ENCODE measurements around the gene FOXA1. TPM values are rescaled to one million over a fixed set of nuclear protein-coding genes. Genes with fewer than 3 reads are reported as not detected.

Gene FOXA1
- total and polyA plus RNA-seq, 4 donors, result 8.0 to 37.5 (median 16.1) TPM

- no peaks in the 10 kb centered on the region for H3K9me3 ChIP-seq (ENCODE audit: control insufficient read depth in 4 of 4, low read length in 3 of 4)
- H3K4me3 ChIP-seq (ENCODE audit: low read depth in 1 of 3, low read length in 3 of 3), result peak overlapping the region; percentile 55 to 92 (median 55)
- H3K27me3 ChIP-seq (ENCODE audit: control insufficient read depth in 4 of 4, insufficient read depth in 4 of 4, low read length in 3 of 4), result no peaks in the 10 kb centered on the region
- H3K36me3 ChIP-seq (ENCODE audit: control insufficient read depth in 4 of 4, insufficient read depth in 3 of 4, low read depth in 1 of 4, low read length in 3 of 4), result peaks cover 0 to 1% (median 0%) of the 10 kb centered on the region in 4 donors
- peak overlapping the region; percentile 49 to 81 for H3K9ac ChIP-seq (ENCODE audit: low read depth in 1 of 2, low read length in 2 of 2)
- 5% methylated on average over 42 of the region's 42 CpGs for WGBS
- H3K27ac ChIP-seq (ENCODE audit: low read depth in 1 of 2, low read length in 2 of 2), result peak overlapping the region; percentile 87 to 94
- no peak for DNase-seq (ENCODE audit: low spot score)
- peaks cover 0 to 10% (median 2%) of the 10 kb centered on the region in 4 donors for H3K4me1 ChIP-seq (ENCODE audit: control insufficient read depth in 4 of 4, insufficient read depth in 4 of 4, low read length in 3 of 4)
- no peak for TF ChIP-seq NR2F2 (IDR thresholded peaks at IDR 0.05)
- peak in 1 of 2 donors; percentile 7 for TF ChIP-seq RXRA (IDR thresholded peaks at IDR 0.05)
Observed at GRCh38 chr14:37592482-37593408, 2.3 kb downstream of the FOXA1 start.

GRCh38 chr14:37591941-37592481, 3.0 kb downstream of the FOXA1 start:
- H3K9ac ChIP-seq (ENCODE audit: low read depth in 1 of 2, low read length in 2 of 2), result no peak overlapping the region
- no peak for DNase-seq (ENCODE audit: low spot score)
- H3K9me3 ChIP-seq (ENCODE audit: control insufficient read depth in 4 of 4, low read length in 3 of 4), result no peaks in the 10 kb centered on the region
- peak overlapping the region; percentile 87 to 94 for H3K27ac ChIP-seq (ENCODE audit: low read depth in 1 of 2, low read length in 2 of 2)
- peaks cover 0 to 3% (median 2%) of the 10 kb centered on the region in 4 donors for H3K4me1 ChIP-seq (ENCODE audit: control insufficient read depth in 4 of 4, insufficient read depth in 4 of 4, low read length in 3 of 4)
- H3K36me3 ChIP-seq (ENCODE audit: control insufficient read depth in 4 of 4, insufficient read depth in 3 of 4, low read depth in 1 of 4, low read length in 3 of 4), result peaks cover 0 to 1% (median 0%) of the 10 kb centered on the region in 4 donors
- peak overlapping the region; percentile 20 to 92 (median 55) for H3K4me3 ChIP-seq (ENCODE audit: low read depth in 1 of 3, low read length in 3 of 3)
- H3K27me3 ChIP-seq (ENCODE audit: control insufficient read depth in 4 of 4, insufficient read depth in 4 of 4, low read length in 3 of 4), result no peaks in the 10 kb centered on the region
- WGBS, result 4% methylated on average over 58 of the region's 58 CpGs
- TF ChIP-seq CTCF (IDR thresholded peaks at IDR 0.05; ENCODE audit: low read depth, low read length, missing input control), result no peak
- TF ChIP-seq GABPA (IDR thresholded peaks at IDR 0.05 in 1 of 2, conservative IDR thresholded peaks at IDR 0.05 in 1 of 2), result no peak
- TF ChIP-seq MAX (IDR thresholded peaks at IDR 0.05), result no peak
- no peak for TF ChIP-seq TAF1 (conservative IDR thresholded peaks at IDR 0.05)
- TF ChIP-seq FOXA1 (IDR thresholded peaks at IDR 0.05), result no peak
- TF ChIP-seq ATF3 (IDR thresholded peaks at IDR 0.05), result no peak
- TF ChIP-seq JUND (IDR thresholded peaks at IDR 0.05), result no peak

- Histone ChIP-seq H3K4me1 (ENCODE audit: control insufficient read depth in 4 of 4, insufficient read depth in 4 of 4, low read length in 3 of 4) (peaks cover 0 to 2% (median 0%) of the 10 kb centered on the region in 4 donors), H3K27me3 (ENCODE audit: control insufficient read depth in 4 of 4, insufficient read depth in 4 of 4, low read length in 3 of 4) (no peaks in the 10 kb centered on the region), H3K9ac (ENCODE audit: low read depth in 1 of 2, low read length in 2 of 2) (peak overlapping the region; percentile 20 to 93), H3K4me3 (ENCODE audit: low read depth in 1 of 3, low read length in 3 of 3) (peak overlapping the region; percentile 38 to 92 (median 71)), H3K9me3 (ENCODE audit: control insufficient read depth in 4 of 4, low read length in 3 of 4) (no peaks in the 10 kb centered on the region), H3K36me3 (ENCODE audit: control insufficient read depth in 4 of 4, insufficient read depth in 3 of 4, low read depth in 1 of 4, low read length in 3 of 4) (peaks cover 0 to 1% (median 0%) of the 10 kb centered on the region in 4 donors), H3K27ac (ENCODE audit: low read depth in 1 of 2, low read length in 2 of 2) (peak overlapping the region; percentile 87 to 94)
- whole genome bisulfite sequencing, result 2% methylated on average over 45 of the region's 45 CpGs
- DNase-seq (ENCODE audit: low spot score), result peak; percentile 62
- peak; percentile 39 for TF ChIP-seq CTCF (IDR thresholded peaks at IDR 0.05; ENCODE audit: low read depth, low read length, missing input control)
- peak; percentile 48 to 60 for TF ChIP-seq RAD21 (IDR thresholded peaks at IDR 0.05)
- no peak for TF ChIP-seq REST (IDR thresholded peaks at IDR 0.05)
- no peak for TF ChIP-seq ATF3 (IDR thresholded peaks at IDR 0.05)
- peak in 1 of 2 donors; percentile 5 for TF ChIP-seq HNF4A (conservative IDR thresholded peaks at IDR 0.05)
- no peak for TF ChIP-seq RXRA (IDR thresholded peaks at IDR 0.05)
Observed at GRCh38 chr14:37591311-37591940, 3.6 kb downstream of the FOXA1 start.

Measured in liver (tissue), 9 donors.